ENCODE results near the gene TSSK6.

The TSSK6 gene

GRCh38 chr19:19514881-19515641 lies at the start of gene TSSK6:
Gene TSSK6 (minus strand): TSS chr19:19515548. CDS start chr19:19515427, 121 bp downstream.
- no peak for DNase-seq

- no peak for DNase-seq
Measured at GRCh38 chr19:19563348-19563848, 48.0 kb upstream of the TSSK6 start.

- no peak for DNase-seq
Measured at GRCh38 chr19:19562665-19563347, 47.5 kb upstream of the TSSK6 start.

- no peak for DNase-seq
Measured at GRCh38 chr19:19561946-19562664, 46.8 kb upstream of the TSSK6 start.

- DNase-seq = no peak
Measured at GRCh38 chr19:19559931-19560330, 44.6 kb upstream of the TSSK6 start.

- no peak for DNase-seq
Measured at GRCh38 chr19:19558636-19559035, 43.3 kb upstream of the TSSK6 start.

GRCh38 chr19:19558055-19558454 lies 42.7 kb upstream of the TSSK6 start:
- DNase-seq = no peak

- DNase-seq = no peak
Measured at GRCh38 chr19:19554074-19555023, 39.0 kb upstream of the TSSK6 start.

GRCh38 chr19:19553670-19554069 lies 38.3 kb upstream of the TSSK6 start:
- no peak for DNase-seq

GRCh38 chr19:19552798-19553197 lies 37.5 kb upstream of the TSSK6 start:
- no peak for DNase-seq

GRCh38 chr19:19551853-19552192 lies 36.5 kb upstream of the TSSK6 start:
- DNase-seq = no peak

GRCh38 chr19:19550972-19551852 lies 35.9 kb upstream of the TSSK6 start:
- DNase-seq = no peak

- DNase-seq = no peak
Measured at GRCh38 chr19:19550485-19550929, 35.2 kb upstream of the TSSK6 start.

GRCh38 chr19:19549804-19550464 lies 34.6 kb upstream of the TSSK6 start:
- no peak for DNase-seq

GRCh38 chr19:19548915-19549759 lies 33.8 kb upstream of the TSSK6 start:
- no peak for DNase-seq

- DNase-seq = no peak
Measured at GRCh38 chr19:19547674-19548336, 32.5 kb upstream of the TSSK6 start.

- no peak for DNase-seq
Measured at GRCh38 chr19:19546751-19547162, 31.4 kb upstream of the TSSK6 start.

- no peak for DNase-seq
Measured at GRCh38 chr19:19545707-19546106, 30.4 kb upstream of the TSSK6 start.

- DNase-seq = no peak
Measured at GRCh38 chr19:19544954-19545591, 29.7 kb upstream of the TSSK6 start.
